ENCODE measurements around the gene MRPL54. TPM values are rescaled to one million over a fixed set of nuclear protein-coding genes. Genes with fewer than 3 reads are reported as not detected.

MRPL54 gene
- total RNA-seq, 1 donor from 2014 or later: 59.4 TPM

DNA sequence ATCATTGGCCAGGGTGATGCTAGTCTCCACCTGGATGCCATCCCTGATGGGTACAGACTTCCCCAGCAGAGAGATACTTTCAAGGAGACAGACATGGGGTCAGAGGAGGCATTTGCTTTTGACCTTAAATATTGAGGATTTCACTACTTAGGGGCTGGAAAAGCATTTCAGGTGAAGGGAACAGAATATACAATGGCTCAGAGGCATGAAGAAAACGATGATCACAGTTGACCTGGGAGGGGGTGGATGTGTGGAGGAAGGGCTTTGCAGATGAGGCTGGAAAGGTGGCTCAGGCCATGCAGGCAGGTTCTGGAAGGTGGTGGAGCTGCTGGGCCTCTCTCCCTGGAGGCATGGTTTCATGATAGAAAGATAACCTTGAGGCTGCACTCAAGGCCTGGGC lies 19.8 kb downstream of the MRPL54 start:
- H3K9me3 ChIP-seq: peaks cover 19% of the 10 kb centered on the region
- peaks cover 5% of the 10 kb centered on the region for H3K4me1 ChIP-seq
- TF ChIP-seq, protein P1, sequence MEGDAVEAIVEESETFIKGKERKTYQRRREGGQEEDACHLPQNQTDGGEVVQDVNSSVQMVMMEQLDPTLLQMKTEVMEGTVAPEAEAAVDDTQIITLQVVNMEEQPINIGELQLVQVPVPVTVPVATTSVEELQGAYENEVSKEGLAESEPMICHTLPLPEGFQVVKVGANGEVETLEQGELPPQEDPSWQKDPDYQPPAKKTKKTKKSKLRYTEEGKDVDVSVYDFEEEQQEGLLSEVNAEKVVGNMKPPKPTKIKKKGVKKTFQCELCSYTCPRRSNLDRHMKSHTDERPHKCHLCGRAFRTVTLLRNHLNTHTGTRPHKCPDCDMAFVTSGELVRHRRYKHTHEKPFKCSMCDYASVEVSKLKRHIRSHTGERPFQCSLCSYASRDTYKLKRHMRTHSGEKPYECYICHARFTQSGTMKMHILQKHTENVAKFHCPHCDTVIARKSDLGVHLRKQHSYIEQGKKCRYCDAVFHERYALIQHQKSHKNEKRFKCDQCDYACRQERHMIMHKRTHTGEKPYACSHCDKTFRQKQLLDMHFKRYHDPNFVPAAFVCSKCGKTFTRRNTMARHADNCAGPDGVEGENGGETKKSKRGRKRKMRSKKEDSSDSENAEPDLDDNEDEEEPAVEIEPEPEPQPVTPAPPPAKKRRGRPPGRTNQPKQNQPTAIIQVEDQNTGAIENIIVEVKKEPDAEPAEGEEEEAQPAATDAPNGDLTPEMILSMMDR (IDR thresholded peaks at IDR 0.05): no peak
- no peak for ATAC-seq
- H3K27ac ChIP-seq: no peak overlapping the region
- H3K4me3 ChIP-seq: no peak overlapping the region
- H3K36me3 ChIP-seq: no peaks in the 10 kb centered on the region
- no peak for DNase-seq
- H3K27me3 ChIP-seq (ENCODE audit: low read depth): peaks cover 13% of the 10 kb centered on the region
- intact Hi-C loops (cut with DNase I): no loop called here

DNA sequence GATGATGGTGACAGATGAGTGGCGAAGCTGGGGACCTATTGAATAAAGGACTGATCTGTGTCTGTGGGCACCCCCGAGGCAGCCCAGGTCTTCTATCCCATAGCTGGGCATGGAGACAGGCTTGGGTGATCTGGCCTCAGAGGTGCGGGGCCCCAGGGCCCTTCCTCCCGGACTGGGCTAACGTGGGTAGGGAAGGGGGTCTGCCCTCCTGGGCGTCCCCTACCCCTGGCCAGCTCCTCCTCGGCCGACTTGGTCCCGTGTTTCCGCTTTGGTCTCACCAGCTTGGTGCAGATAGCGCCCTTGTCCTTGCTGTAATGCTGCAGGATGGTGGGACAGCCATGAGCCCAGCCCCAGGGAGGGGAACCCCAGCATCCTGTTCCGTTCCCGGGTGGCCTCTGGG lies 20.4 kb downstream of the MRPL54 start:
- Histone ChIP-seq H3K9me3 (peaks cover 19% of the 10 kb centered on the region), H3K36me3 (no peaks in the 10 kb centered on the region), H3K4me1 (peaks cover 5% of the 10 kb centered on the region), H3K4me3 (no peak overlapping the region), H3K27ac (no peak overlapping the region), H3K27me3 (ENCODE audit: low read depth) (peaks cover 13% of the 10 kb centered on the region)
- ATAC-seq (no peak), DNase-seq (no peak)
- TF ChIP-seq, protein P1 (IDR thresholded peaks at IDR 0.05): no peak
- intact Hi-C loops (cut with DNase I): no loop called here

DNA sequence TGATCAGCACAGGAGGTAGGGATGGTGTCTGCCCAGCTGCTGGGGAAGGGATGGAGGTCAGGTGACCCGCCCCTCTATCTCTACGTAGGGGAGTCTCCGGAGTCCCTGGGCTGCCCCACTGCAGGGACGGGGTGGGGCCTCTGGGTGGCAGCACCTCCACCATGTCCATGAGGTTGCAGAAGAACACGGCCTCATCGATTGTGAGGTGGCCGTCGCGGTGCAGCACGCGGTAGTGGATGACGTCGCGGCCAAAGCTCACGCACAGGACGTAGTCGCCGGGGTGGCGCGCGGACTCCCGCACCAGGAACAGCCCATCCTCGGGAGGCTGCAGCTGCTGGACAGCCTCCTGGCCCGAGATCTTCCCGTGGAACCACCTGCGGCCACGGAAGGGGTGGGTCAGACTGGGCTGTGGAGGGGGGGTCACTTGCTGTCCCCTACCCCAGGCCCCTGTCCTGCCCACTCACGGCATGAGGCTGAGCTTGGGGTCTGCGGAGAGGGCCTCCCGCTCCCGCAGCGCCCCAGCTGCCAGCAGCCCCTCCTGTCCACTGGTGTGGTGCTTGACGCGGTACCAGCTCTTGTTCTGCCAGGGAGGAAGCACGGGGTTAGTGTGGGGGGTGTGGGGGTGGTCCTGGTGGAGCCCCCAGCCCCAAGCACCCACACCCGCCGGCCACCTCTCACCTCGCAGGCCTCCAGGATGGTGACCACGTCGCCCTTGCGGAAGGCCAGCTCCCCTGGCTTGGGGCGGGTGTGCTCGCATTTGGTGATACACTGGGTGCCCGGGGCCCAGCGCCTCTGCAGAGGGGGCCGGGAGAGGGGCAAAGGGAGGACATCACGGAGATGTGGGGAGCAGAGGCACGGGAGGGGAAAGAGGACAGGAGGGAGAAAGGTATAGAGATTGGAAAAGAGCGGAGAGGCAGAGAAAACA lies 21.4 kb downstream of the MRPL54 start:
- H3K4me1 ChIP-seq: peaks cover 5% of the 10 kb centered on the region
- H3K27ac ChIP-seq: no peak overlapping the region
- peak in 1 of 2 donors; percentile 47 for ATAC-seq
- TF ChIP-seq, protein P1 (IDR thresholded peaks at IDR 0.05): peak; percentile 40
- no peak for DNase-seq
- intact Hi-C loops (cut with DNase I): no loop called here
- no peaks in the 10 kb centered on the region for H3K36me3 ChIP-seq
- H3K9me3 ChIP-seq: peaks cover 19% of the 10 kb centered on the region
- peaks cover 13% of the 10 kb centered on the region for H3K27me3 ChIP-seq (ENCODE audit: low read depth)
- no peak overlapping the region for H3K4me3 ChIP-seq

DNA sequence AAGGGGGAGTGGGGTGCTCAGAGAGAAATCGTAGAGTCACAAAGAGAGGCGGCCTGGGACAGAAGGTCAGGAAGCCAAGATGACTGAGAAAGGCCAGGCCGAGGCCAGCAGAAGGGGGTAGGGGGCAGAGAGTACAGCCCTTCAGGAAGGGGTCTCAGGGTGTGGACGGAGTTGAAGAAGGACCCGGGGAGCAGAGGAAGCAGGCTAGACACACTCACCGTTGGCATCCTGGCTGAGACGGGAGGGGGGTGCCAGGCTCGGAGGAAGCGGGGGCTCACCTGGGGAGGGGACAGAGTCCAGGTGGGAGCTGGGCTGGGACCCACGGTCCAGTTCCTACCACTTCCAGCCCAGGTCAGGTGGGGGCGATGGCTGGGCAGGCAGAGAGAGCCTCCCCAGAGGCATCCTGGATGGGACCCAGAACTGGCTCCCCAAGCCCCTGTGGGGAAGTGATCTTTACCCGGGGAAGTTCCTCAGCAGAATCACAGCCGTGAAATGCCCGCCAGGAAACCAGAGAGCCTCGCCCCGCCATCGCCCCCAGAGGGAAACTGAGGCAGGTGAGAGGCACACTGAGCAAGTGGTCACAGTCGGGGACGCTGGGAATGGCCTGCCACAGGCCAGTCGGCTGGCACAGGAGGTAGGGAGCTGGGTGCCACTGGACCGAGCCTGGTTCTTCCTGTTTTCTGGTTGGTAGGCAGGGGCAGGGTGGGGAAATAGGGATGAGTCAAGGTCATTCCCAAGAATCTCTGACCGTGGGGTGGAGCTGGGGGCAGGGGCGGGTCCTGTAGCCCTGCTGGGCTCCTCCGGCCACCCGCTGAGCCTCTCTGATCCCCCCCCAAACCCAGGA lies 22.3 kb downstream of the MRPL54 start:
- DNase-seq: no peak
- Histone ChIP-seq H3K4me3 (peak overlapping the region; percentile 59), H3K27ac (no peak overlapping the region), H3K27me3 (ENCODE audit: low read depth) (peaks cover 13% of the 10 kb centered on the region), H3K4me1 (peaks cover 5% of the 10 kb centered on the region), H3K36me3 (no peaks in the 10 kb centered on the region), H3K9me3 (peaks cover 19% of the 10 kb centered on the region)
- TF ChIP-seq, protein P1 (IDR thresholded peaks at IDR 0.05): no peak
- peak; percentile 19 to 34 for ATAC-seq
- intact Hi-C loops (cut with DNase I): no loop called here

DNA sequence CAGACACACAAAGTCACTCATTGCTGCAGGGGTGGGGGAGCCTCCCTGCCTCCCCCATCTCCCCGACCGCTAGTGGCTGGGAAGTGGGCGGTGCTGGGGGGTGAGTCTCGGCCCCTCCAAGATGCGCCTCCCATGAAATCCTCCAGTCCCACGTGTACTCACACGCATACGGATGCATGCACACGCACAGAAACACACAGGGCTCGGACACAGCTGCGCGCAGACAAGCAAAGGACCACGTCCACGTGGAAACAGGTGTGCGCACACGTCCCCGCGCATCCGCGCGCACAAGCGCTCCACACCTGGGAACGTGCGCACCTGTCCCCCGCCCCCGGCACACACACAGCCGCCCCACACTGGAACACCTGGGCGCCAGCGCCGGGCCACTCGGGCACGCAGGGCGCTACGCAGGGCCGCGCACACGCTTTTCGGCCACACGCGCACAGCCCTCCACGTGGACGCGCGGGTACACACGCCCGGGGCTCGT lies 23.0 kb downstream of the MRPL54 start:
- H3K9me3 ChIP-seq: peaks cover 19% of the 10 kb centered on the region
- H3K36me3 ChIP-seq: no peaks in the 10 kb centered on the region

More for the DNA sequence above, 23.0 kb downstream of the MRPL54 start:
- no peak for DNase-seq
- intact Hi-C loops (cut with DNase I): no loop called here
- H3K27ac ChIP-seq: peak overlapping the region; percentile 36
- peak overlapping the region; percentile 59 for H3K4me3 ChIP-seq
- TF ChIP-seq, protein P1 (IDR thresholded peaks at IDR 0.05): no peak
- H3K27me3 ChIP-seq (ENCODE audit: low read depth): peaks cover 13% of the 10 kb centered on the region
- ATAC-seq: peak; percentile 18 to 33
- peaks cover 5% of the 10 kb centered on the region for H3K4me1 ChIP-seq

Data from lower lobe of right lung (tissue), 2 donors.